Measurements from ENCODE around the gene HNRNPF. TPM values are rescaled to one million over a fixed set of nuclear protein-coding genes. Genes with fewer than 3 reads are reported as not detected.

The HNRNPF gene
- total and polyA plus RNA-seq, 2 of the 8 experiments (the other 6 are each of a cell fraction or from before 2014, with no cell fraction given): 209 to 389 TPM

GRCh38 chr10:43387678-43388032 is 21.3 kb downstream of the HNRNPF start:
- Histone ChIP-seq H2BK20ac (ENCODE audit: low read length) (no peak overlapping the region), H2BK5ac (ENCODE audit: low read depth, low read length) (no peak overlapping the region), H4K5ac (ENCODE audit: insufficient read length, low read depth, low read length) (no peak overlapping the region), H3K9me3 (ENCODE audit: insufficient read depth in 2 of 2, low read depth in 1 of 2, low read length in 1 of 2) (no peaks in the 10 kb centered on the region), H3K27me3 (replicated peaks in 1 of 4; ENCODE audit: control insufficient read depth in 3 of 4, extremely low read depth in 1 of 4, insufficient read depth in 3 of 4, low read length in 3 of 4) (no peaks in the 10 kb centered on the region), H3K4ac (replicated peaks; ENCODE audit: insufficient read length, low read depth, low read length) (no peak overlapping the region), H3K23me2 (ENCODE audit: low read depth, low read length) (no peaks in the 10 kb centered on the region; the same call in 1 of the 2 replicates), H3K9ac (replicated peaks in 1 of 4; ENCODE audit: extremely low read depth in 1 of 4, low read depth in 3 of 4, low read length in 3 of 4) (no peak overlapping the region), H2AK5ac (ENCODE audit: low read depth, low read length) (no peak overlapping the region), H2BK12ac (ENCODE audit: low read depth, low read length) (no peak overlapping the region), H3K4me1 (replicated peaks in 1 of 4; ENCODE audit: control insufficient read depth in 3 of 4, insufficient read depth in 4 of 4, low read length in 3 of 4) (no peaks in the 10 kb centered on the region; a peak in 1 of 7 replicates), H2BK15ac (ENCODE audit: low read length) (no peak overlapping the region), H3K18ac (ENCODE audit: extremely low read depth, low read length) (no peak overlapping the region), H2BK120ac (replicated peaks; ENCODE audit: low read depth, low read length) (no peak overlapping the region), H2AFZ (ENCODE audit: low read length) (no peak overlapping the region), H3K4me2 (ENCODE audit: insufficient read depth in 1 of 2, low read depth in 2 of 2, low read length in 2 of 2) (no peak overlapping the region), H4K8ac (ENCODE audit: extremely low read depth, insufficient read depth, low read length) (peak overlapping the region; percentile 9; the same call in 1 of the 2 replicates), H3K4me3 (ENCODE audit: extremely low read depth in 1 of 4, insufficient read depth in 2 of 4, low read depth in 3 of 4, low read length in 4 of 4) (no peak overlapping the region), H3K36me3 (ENCODE audit: control insufficient read depth in 2 of 4, insufficient read depth in 4 of 4, low read length in 3 of 4) (peaks cover 36 to 71% (median 61%) of the 10 kb centered on the region in 4 experiments), H3K23ac (ENCODE audit: insufficient read length) (no peak overlapping the region), H3K14ac (ENCODE audit: insufficient read length) (no peak overlapping the region), H4K20me1 (replicated peaks in 1 of 2; ENCODE audit: control insufficient read depth in 1 of 2, insufficient read depth in 2 of 2, low read length in 2 of 2) (peaks cover 35 to 37% of the 10 kb centered on the region in 2 experiments), H3K79me1 (ENCODE audit: low read depth, low read length) (peaks cover 17% of the 10 kb centered on the region), H3K79me2 (ENCODE audit: control insufficient read depth in 1 of 2, insufficient read depth in 2 of 2, low read length in 2 of 2) (peaks cover 13 to 48% of the 10 kb centered on the region in 2 experiments), H3K27ac (ENCODE audit: low read depth, low read length) (no peak overlapping the region), H3K56ac (replicated peaks; ENCODE audit: insufficient read length, low read depth, low read length) (no peak overlapping the region), H4K91ac (replicated peaks; ENCODE audit: insufficient read length, low read length) (no peak overlapping the region)
- no peak for DNase-seq (ENCODE audit: low read depth in 1 of 2, low spot score in 2 of 2)
- no peak for FAIRE-seq
- ChIA-PET CTCF (ENCODE audit: partially characterized antibody) (interaction anchor here (0.6 to 1.0 kb wide), 2 partner anchors 47 to 69 kb away, joined by 3 to 5 read pairs; no protein-coding TSS in a partner anchor), POLR2A (ENCODE audit: partially characterized antibody) (interaction anchor here (0.7 to 7.5 kb wide), 4 partner anchors 9 to 31 kb away, joined by 3 to 112 read pairs (median 6); no protein-coding TSS in a partner anchor)
- TF ChIP-seq NANOG (IDR thresholded peaks at IDR 0.05; ENCODE audit: insufficient read depth, low read depth, low read length, poor library complexity, severe bottlenecking) (no peak), TAF7 (optimal IDR thresholded peaks at IDR 0.05; ENCODE audit: borderline replicate concordance, low read depth, low read length) (no peak), SIX5 (IDR thresholded peaks at IDR 0.05; ENCODE audit: low read depth, low read length) (no peak)
- TF ChIP-seq, protein P1, sequence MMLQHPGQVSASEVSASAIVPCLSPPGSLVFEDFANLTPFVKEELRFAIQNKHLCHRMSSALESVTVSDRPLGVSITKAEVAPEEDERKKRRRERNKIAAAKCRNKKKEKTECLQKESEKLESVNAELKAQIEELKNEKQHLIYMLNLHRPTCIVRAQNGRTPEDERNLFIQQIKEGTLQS (IDR thresholded peaks at IDR 0.05; ENCODE audit: insufficient read depth, low read depth, low read length): no peak
- 94% methylated on average over 5 of the region's 5 CpGs; no CpG with 5 or more reads in 1 of the 2 experiments for WGBS, 2 experiments (ENCODE audit: extremely low coverage in 1 of 2, insufficient coverage in 1 of 2, insufficient read length in 1 of 2, insufficient replicate concordance in 2 of 2, low coverage in 1 of 2, low lambda C conversion rate in 2 of 2, missing lambda C conversion rate in 1 of 2)

Measured in H1 (cell line).